BJ (cell line): ENCODE data around the gene ASH1L. TPM values are rescaled to one million over a fixed set of nuclear protein-coding genes. Genes with fewer than 3 reads are reported as not detected.
"Not testable (repeated sequence)": the region's sequence is repeated elsewhere in the genome, so short reads cannot be mapped to it uniquely, and the experiment has no call there.

Experiments used
- CTCF ChIA-PET: fragments of 350-600 bp; formaldehyde crosslinking; extraction: SDS; loops from one replicate; lab custom pipeline; 2021; ENCODE audit warnings: antibody characterized with exemption, inconsistent platforms; lab: Yijun Ruan, JAX
- POLR2A ChIA-PET: fragments of 300-600 bp; sonication (Branson Sonifier 250); formaldehyde crosslinking; extraction: SDS; loops from one replicate; lab custom pipeline; 2021; ENCODE audit warnings: antibody characterized with exemption; lab: Charles Lee
- DNase-seq: peaks from one replicate; pipeline ENCODE4 v3.0.0-alpha.2; 2011; ENCODE audit warnings: low read depth
- H3K27me3 ChIP-seq: 2 replicates; pipeline ENCODE4 v1.6.0; 2011; ENCODE audit warnings: low read length; ENCODE audit not compliant: control insufficient read depth, insufficient read depth
- H3K36me3 ChIP-seq: 2 replicates; pipeline ENCODE4 v1.5.1; 2011; ENCODE audit warnings: low read length; ENCODE audit not compliant: control insufficient read depth, insufficient read depth
- H3K4me3 ChIP-seq: 2 replicates; pipeline ENCODE4 v1.5.1; 2011; ENCODE audit warnings: low read depth, mild to moderate bottlenecking, control low read depth, low read length
- polyA plus RNA-seq: library from polyadenylated mRNA; depleted of rRNA; stranded (reverse); fragments of >200 nt; gene quantifications from 2 replicates; pipeline ENCODE4 v1.2.3, GENCODE V29; 2011
- TF ChIP-seq, protein P1 (sequence below): IDR thresholded peaks from 2 replicates; pipeline ENCODE4 v1.5.1; 2011; ENCODE audit warnings: low read depth, mild to moderate bottlenecking, control low read depth, inconsistent platforms, low read length, moderate library complexity; ENCODE audit not compliant: insufficient read depth

The ASH1L gene
- polyA plus RNA-seq, 1 experiment: 20.9 TPM

DNA sequence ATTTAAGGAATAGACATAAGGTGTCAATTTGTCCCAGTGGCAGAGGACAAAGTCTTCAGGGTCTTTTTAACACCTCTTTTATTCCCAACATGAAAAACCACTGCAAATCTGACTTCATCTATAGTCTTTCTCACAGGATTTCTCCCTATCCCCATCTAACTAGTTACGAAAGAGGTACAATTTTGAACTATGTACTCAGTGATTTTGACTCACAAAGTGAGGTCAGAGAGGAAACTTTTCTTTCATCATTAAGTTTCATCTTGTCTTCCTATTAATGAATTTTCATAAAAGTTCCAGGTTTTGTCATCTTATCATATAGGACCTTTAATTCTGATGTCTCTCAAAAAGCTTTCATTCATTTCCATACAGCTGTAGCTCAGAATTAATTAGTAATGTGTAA lies 63.3 kb downstream of the ASH1L start:
- ChIA-PET CTCF (interaction anchor here (1.3 kb wide), 1 partner anchor 15 kb away, joined by 3 read pairs; no protein-coding TSS in a partner anchor), POLR2A (no interaction called here)
- H3K27me3 ChIP-seq: no peaks in the 10 kb centered on the region
- H3K36me3 ChIP-seq: no peaks in the 10 kb centered on the region
- no peak overlapping the region for H3K4me3 ChIP-seq
- TF ChIP-seq, protein P1, sequence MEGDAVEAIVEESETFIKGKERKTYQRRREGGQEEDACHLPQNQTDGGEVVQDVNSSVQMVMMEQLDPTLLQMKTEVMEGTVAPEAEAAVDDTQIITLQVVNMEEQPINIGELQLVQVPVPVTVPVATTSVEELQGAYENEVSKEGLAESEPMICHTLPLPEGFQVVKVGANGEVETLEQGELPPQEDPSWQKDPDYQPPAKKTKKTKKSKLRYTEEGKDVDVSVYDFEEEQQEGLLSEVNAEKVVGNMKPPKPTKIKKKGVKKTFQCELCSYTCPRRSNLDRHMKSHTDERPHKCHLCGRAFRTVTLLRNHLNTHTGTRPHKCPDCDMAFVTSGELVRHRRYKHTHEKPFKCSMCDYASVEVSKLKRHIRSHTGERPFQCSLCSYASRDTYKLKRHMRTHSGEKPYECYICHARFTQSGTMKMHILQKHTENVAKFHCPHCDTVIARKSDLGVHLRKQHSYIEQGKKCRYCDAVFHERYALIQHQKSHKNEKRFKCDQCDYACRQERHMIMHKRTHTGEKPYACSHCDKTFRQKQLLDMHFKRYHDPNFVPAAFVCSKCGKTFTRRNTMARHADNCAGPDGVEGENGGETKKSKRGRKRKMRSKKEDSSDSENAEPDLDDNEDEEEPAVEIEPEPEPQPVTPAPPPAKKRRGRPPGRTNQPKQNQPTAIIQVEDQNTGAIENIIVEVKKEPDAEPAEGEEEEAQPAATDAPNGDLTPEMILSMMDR: no peak
- DNase-seq: no peak

DNA sequence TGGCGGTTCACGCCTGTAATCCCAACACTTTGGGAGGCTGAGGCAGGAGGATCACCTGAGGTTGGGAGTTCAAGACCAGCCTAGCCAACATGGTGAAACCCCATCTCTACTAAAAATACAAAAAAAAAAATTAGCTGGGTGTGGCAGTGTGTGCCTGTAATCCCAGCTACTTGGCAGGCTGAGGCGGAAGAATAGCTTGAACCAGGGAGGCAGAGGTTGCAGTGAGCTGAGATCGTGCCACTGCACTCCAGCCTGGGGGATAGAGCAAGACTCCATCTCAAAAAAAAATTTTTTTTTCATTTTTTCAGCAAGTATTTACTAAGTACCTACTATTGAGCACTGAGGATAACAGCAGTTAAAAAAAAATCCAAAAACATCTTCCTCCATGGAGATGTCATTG lies 69.0 kb downstream of the ASH1L start:
- H3K27me3 ChIP-seq, H3K36me3 ChIP-seq, H3K4me3 ChIP-seq, DNase-seq, POLR2A ChIA-PET: not testable (repeated sequence)
- CTCF ChIA-PET: interaction anchor here (0.6 kb wide), 1 partner anchor 11 kb away, joined by 6 read pairs; no protein-coding TSS in a partner anchor

DNA sequence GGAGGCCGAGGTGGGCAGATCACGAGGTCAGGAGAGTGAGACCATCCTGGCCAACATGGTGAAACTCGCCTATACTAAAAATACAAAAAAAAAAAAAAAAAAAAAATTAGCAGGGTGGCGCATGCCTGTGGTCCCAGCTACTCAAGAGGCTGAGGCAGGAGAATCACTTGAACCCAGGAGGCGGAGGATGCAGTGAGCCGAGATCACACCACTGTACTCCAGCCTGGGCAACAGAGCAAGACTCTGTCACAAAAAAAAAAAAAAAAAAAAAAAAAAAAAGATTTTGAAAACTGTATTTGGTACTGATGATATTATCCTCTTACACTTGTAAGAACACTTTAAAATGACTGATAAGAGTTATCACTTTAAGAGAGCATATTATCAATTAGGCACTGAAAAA lies 74.2 kb downstream of the ASH1L start:
- CTCF ChIA-PET, H3K27me3 ChIP-seq, H3K36me3 ChIP-seq, POLR2A ChIA-PET, DNase-seq, H3K4me3 ChIP-seq: not testable (repeated sequence)

DNA sequence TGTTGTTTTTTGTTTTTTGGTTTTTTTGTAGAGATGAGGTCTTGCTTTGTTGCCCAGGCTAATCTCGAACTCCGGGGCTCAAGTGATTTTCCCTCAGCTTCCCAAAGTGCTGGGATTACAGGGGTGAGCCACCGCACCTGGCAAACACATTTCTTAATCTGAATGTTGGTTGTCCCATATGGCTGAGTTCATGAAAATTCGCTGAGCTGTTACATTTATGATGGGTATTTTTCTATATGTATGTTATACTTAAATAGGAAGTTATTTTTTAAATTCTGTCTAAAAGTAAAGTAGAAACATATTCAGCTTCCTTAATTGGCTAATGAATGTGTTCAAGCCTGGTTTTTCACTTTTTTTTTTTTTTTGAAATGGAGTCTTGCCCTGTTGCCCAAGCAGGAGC lies 75.1 kb downstream of the ASH1L start:
- no peak for DNase-seq
- Histone ChIP-seq H3K4me3 (no peak overlapping the region), H3K36me3 (no peaks in the 10 kb centered on the region), H3K27me3 (no peaks in the 10 kb centered on the region)
- ChIA-PET POLR2A (no interaction called here), CTCF (interaction anchor here (0.7 to 1.3 kb wide), 2 partner anchors 8 to 69 kb away, joined by 3 read pairs; no protein-coding TSS in a partner anchor)
- TF ChIP-seq, protein P1: no peak

DNA sequence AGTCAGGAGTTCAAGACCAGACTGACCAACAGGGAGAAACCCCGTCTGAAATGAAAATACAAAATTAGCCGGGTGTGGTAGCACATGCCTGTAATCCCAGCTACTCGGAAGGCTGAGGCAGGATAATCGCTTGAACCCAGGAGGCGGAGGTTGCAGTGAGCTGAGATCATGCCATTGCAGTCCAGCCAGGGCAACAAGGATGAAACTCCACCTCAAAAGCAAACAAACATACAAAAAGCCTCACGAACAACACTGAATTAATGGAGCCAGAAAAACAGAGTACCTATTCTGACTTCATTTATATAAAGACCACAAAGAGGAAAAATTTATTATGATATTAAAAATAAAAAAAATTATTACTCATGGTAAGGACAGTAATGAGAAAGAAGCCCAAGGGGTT lies 75.7 kb downstream of the ASH1L start:
- DNase-seq, POLR2A ChIA-PET, H3K36me3 ChIP-seq, H3K4me3 ChIP-seq, H3K27me3 ChIP-seq: not testable (repeated sequence)
- CTCF ChIA-PET: interaction anchor here (0.7 to 1.3 kb wide), 2 partner anchors 9 to 69 kb away, joined by 3 read pairs; no protein-coding TSS in a partner anchor

DNA sequence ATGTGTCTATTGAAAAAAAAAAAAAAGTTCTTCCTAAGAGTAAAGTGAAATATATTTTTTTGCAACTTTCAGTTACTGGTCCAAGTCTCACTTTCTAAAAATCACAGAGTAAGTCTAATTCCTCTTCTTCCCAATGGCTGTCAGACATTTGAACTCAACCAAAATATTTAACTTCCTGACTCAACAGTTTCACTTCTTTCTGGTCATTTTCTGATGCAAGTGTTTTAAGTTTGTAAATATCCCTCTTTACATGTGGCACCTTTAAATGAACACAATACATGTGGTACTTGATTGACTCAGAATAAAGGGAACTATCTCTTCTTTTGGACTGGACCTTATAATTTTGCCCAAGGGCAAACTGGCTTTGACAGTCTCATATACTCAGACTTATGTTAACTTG lies 76.7 kb downstream of the ASH1L start:
- TF ChIP-seq, protein P1: no peak
- peaks cover 5% of the 10 kb centered on the region for H3K36me3 ChIP-seq
- DNase-seq: no peak
- POLR2A ChIA-PET: no interaction called here
- H3K4me3 ChIP-seq: no peak overlapping the region
- CTCF ChIA-PET: no interaction called here
- no peaks in the 10 kb centered on the region for H3K27me3 ChIP-seq

DNA sequence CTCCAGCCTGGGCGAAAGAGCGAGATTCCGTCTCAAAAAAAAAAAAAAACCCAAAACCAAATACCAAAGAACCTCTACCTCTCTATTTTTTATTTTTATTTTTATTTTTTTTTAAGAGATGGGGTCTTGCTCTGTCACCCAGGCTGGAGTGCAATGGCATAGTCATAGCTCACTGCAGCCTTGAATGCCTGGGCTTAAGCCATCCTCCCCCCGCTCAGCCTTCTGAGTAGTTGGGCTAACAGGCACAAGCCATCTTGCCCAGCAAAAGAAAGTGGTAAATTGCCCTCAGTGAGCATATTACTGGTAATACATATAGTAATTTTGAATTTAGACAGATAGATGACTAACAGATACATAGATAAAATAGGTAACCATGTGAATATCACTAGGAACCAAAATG lies 77.4 kb downstream of the ASH1L start:
- no peak overlapping the region for H3K4me3 ChIP-seq
- POLR2A ChIA-PET: no interaction called here
- CTCF ChIA-PET: no interaction called here
- DNase-seq: no peak
- no peaks in the 10 kb centered on the region for H3K27me3 ChIP-seq
- TF ChIP-seq, protein P1: no peak
- peaks cover 6% of the 10 kb centered on the region for H3K36me3 ChIP-seq
